SK-N-SH (cell line): ENCODE measurements around the gene TMEM170B.

Source experiments
- CTCF ChIP-seq: fragments of 200-600 bp; sonication (generic); IDR thresholded peaks from 2 replicates; pipeline ENCODE4 v1.6.1; 2017; ENCODE audit warnings: antibody characterized with exemption, mild to moderate bottlenecking, moderate library complexity
- GABPA ChIP-seq: IDR thresholded peaks from 2 replicates; pipeline ENCODE4 v1.4.0; 2012; ENCODE audit warnings: low read depth, mild to moderate bottlenecking
- JUND ChIP-seq: IDR thresholded peaks from 2 replicates; pipeline ENCODE4 v1.4.0; 2012
- MAX ChIP-seq: IDR thresholded peaks from 2 replicates; pipeline ENCODE4 v1.4.0; 2012; ENCODE audit warnings: low read depth
- POLR2AphosphoS5 ChIP-seq: IDR thresholded peaks from 2 replicates; pipeline ENCODE4 v1.6.1; 2012; ENCODE audit warnings: low read depth, low read length
- RFX5 ChIP-seq: IDR thresholded peaks from 2 replicates; pipeline ENCODE4 v1.6.1; 2012; ENCODE audit warnings: mild to moderate bottlenecking, improper control_type of control experiment, low read length

- TF ChIP-seq JUND: no peak
- TF ChIP-seq CTCF: no peak
- TF ChIP-seq MAX: no peak
- no peak for TF ChIP-seq POLR2AphosphoS5
- no peak for TF ChIP-seq RFX5
- TF ChIP-seq GABPA: no peak
Observed at GRCh38 chr6:11514672-11515071, 22.9 kb upstream of the TMEM170B start.
